K562 (cell line): ENCODE data around the gene COBLL1. TPM values are rescaled to one million over a fixed set of nuclear protein-coding genes. Genes with fewer than 3 reads are reported as not detected.

Source experiments
- polyA plus RNA-seq, 8 experiments: library from polyadenylated mRNA; depleted of rRNA in 4 of 8; stranded (reverse) in 5 of 8; unstranded in 3 of 8; fragments of >200 nt; fragmentation: Nextera tagmentation in 2 of 8; fragmentation: Illumina TruSeq in 1 of 8; extraction: Ambion mirVana in 2 of 8; extraction: Trizol in 1 of 8; gene quantifications; 2 replicates each; pipeline versions ENCODE4 v1.2.1 to v1.2.3, GENCODE V29; 2011 to 2014; ENCODE audit warnings: inconsistent platforms in 1 of 8, missing spikeins in 1 of 8
- total RNA-seq, 7 experiments: library from RNA; depleted of rRNA in 6 of 7; stranded (reverse); fragments of >200 nt in 6 of 7; fragmentation: Illumina TruSeq in 2 of 7; extraction: Trizol in 2 of 7; gene quantifications; 2 replicates each; pipeline versions ENCODE4 v1.2.1 to v1.2.3, GENCODE V29; 2011 to 2021; ENCODE audit warnings: low replicate concordance in 1 of 7
- TF ChIP-seq, protein P1 (sequence below): fragments of 200-600 bp; sonication (generic); IDR thresholded peaks from one replicate; pipeline ENCODE4 v1.6.1; 2012; ENCODE audit warnings: mild to moderate bottlenecking, low read depth, low read length, inconsistent platforms

Gene COBLL1
- total and polyA plus RNA-seq, 9 of the 15 experiments (the other 6 are each of a cell fraction or from before 2014, with no cell fraction given), result 0.07 to 1.6 (median 0.71) TPM

DNA sequence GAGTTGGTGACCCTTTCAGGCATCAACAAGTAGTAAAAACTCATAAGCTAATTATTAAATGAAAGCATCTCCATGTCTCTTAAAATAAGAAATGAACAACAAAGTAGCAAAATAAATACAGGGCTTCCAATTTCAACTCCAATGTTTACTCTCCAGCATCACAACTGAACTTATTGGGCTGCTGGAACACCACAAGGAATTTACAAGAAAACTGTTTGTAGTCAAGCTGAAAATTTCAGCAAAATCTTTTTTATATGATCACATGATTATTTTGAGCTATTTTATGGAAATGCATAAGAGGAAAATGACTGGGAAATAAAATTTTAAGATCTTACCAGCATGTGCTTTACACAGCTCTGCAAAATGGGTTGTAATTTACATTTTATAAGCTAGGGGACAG is 28.1 kb downstream of the COBLL1 start (continued):
- TF ChIP-seq, protein P1, sequence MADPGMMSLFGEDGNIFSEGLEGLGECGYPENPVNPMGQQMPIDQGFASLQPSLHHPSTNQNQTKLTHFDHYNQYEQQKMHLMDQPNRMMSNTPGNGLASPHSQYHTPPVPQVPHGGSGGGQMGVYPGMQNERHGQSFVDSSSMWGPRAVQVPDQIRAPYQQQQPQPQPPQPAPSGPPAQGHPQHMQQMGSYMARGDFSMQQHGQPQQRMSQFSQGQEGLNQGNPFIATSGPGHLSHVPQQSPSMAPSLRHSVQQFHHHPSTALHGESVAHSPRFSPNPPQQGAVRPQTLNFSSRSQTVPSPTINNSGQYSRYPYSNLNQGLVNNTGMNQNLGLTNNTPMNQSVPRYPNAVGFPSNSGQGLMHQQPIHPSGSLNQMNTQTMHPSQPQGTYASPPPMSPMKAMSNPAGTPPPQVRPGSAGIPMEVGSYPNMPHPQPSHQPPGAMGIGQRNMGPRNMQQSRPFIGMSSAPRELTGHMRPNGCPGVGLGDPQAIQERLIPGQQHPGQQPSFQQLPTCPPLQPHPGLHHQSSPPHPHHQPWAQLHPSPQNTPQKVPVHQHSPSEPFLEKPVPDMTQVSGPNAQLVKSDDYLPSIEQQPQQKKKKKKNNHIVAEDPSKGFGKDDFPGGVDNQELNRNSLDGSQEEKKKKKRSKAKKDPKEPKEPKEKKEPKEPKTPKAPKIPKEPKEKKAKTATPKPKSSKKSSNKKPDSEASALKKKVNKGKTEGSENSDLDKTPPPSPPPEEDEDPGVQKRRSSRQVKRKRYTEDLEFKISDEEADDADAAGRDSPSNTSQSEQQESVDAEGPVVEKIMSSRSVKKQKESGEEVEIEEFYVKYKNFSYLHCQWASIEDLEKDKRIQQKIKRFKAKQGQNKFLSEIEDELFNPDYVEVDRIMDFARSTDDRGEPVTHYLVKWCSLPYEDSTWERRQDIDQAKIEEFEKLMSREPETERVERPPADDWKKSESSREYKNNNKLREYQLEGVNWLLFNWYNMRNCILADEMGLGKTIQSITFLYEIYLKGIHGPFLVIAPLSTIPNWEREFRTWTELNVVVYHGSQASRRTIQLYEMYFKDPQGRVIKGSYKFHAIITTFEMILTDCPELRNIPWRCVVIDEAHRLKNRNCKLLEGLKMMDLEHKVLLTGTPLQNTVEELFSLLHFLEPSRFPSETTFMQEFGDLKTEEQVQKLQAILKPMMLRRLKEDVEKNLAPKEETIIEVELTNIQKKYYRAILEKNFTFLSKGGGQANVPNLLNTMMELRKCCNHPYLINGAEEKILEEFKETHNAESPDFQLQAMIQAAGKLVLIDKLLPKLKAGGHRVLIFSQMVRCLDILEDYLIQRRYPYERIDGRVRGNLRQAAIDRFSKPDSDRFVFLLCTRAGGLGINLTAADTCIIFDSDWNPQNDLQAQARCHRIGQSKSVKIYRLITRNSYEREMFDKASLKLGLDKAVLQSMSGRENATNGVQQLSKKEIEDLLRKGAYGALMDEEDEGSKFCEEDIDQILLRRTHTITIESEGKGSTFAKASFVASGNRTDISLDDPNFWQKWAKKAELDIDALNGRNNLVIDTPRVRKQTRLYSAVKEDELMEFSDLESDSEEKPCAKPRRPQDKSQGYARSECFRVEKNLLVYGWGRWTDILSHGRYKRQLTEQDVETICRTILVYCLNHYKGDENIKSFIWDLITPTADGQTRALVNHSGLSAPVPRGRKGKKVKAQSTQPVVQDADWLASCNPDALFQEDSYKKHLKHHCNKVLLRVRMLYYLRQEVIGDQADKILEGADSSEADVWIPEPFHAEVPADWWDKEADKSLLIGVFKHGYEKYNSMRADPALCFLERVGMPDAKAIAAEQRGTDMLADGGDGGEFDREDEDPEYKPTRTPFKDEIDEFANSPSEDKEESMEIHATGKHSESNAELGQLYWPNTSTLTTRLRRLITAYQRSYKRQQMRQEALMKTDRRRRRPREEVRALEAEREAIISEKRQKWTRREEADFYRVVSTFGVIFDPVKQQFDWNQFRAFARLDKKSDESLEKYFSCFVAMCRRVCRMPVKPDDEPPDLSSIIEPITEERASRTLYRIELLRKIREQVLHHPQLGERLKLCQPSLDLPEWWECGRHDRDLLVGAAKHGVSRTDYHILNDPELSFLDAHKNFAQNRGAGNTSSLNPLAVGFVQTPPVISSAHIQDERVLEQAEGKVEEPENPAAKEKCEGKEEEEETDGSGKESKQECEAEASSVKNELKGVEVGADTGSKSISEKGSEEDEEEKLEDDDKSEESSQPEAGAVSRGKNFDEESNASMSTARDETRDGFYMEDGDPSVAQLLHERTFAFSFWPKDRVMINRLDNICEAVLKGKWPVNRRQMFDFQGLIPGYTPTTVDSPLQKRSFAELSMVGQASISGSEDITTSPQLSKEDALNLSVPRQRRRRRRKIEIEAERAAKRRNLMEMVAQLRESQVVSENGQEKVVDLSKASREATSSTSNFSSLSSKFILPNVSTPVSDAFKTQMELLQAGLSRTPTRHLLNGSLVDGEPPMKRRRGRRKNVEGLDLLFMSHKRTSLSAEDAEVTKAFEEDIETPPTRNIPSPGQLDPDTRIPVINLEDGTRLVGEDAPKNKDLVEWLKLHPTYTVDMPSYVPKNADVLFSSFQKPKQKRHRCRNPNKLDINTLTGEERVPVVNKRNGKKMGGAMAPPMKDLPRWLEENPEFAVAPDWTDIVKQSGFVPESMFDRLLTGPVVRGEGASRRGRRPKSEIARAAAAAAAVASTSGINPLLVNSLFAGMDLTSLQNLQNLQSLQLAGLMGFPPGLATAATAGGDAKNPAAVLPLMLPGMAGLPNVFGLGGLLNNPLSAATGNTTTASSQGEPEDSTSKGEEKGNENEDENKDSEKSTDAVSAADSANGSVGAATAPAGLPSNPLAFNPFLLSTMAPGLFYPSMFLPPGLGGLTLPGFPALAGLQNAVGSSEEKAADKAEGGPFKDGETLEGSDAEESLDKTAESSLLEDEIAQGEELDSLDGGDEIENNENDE, result no peak
